HepG2 (cell line): ENCODE data around the gene RMI1.

ENCODE experiments used
- ARID3A ChIP-seq: IDR thresholded peaks from 2 replicates; pipeline ENCODE4 v1.6.1; 2012; ENCODE audit warnings: low read depth, low read length, improper control_type of control experiment
- CTCF ChIP-seq: sonication (generic); formaldehyde crosslinking; IDR thresholded peaks from 2 replicates; pipeline ENCODE4 v1.5.0; 2020; ENCODE audit warnings: mild to moderate bottlenecking, missing genetic modification reagents, moderate library complexity
- TCF7L2 ChIP-seq: IDR thresholded peaks from 2 replicates; pipeline ENCODE4 v1.6.1; 2011; ENCODE audit warnings: mild to moderate bottlenecking, low read depth, low read length, moderate library complexity
- ZNF878 ChIP-seq: sonication (generic); formaldehyde crosslinking; IDR thresholded peaks from 2 replicates; pipeline ENCODE4 v1.8.1; 2023; ENCODE audit warnings: mild to moderate bottlenecking, missing genetic modification reagents, moderate library complexity

GRCh38 chr9:83930881-83931280 lies 49.7 kb upstream of the RMI1 start:
- no peak for TF ChIP-seq CTCF (CRISPR knock-in tag)
- no peak for TF ChIP-seq ZNF878
- TF ChIP-seq ARID3A = no peak
- no peak for TF ChIP-seq TCF7L2
